Measurements from ENCODE around the gene PRKAG2. TPM values are rescaled to one million over a fixed set of nuclear protein-coding genes. Genes with fewer than 3 reads are reported as not detected.

Gene PRKAG2
- total RNA-seq, 1 donor from 2014 or later: 35.4 TPM

- Histone ChIP-seq H3K27me3 (ENCODE audit: low read depth) (no peaks in the 10 kb centered on the region), H3K4me3 (peak overlapping the region; percentile 75), H3K36me3 (no peaks in the 10 kb centered on the region), H3K4me1 (peaks cover 56% of the 10 kb centered on the region), H3K9me3 (no peaks in the 10 kb centered on the region), H3K27ac (peak overlapping the region; percentile 97)
- no peak for ATAC-seq
- TF ChIP-seq, protein P1, sequence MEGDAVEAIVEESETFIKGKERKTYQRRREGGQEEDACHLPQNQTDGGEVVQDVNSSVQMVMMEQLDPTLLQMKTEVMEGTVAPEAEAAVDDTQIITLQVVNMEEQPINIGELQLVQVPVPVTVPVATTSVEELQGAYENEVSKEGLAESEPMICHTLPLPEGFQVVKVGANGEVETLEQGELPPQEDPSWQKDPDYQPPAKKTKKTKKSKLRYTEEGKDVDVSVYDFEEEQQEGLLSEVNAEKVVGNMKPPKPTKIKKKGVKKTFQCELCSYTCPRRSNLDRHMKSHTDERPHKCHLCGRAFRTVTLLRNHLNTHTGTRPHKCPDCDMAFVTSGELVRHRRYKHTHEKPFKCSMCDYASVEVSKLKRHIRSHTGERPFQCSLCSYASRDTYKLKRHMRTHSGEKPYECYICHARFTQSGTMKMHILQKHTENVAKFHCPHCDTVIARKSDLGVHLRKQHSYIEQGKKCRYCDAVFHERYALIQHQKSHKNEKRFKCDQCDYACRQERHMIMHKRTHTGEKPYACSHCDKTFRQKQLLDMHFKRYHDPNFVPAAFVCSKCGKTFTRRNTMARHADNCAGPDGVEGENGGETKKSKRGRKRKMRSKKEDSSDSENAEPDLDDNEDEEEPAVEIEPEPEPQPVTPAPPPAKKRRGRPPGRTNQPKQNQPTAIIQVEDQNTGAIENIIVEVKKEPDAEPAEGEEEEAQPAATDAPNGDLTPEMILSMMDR (IDR thresholded peaks at IDR 0.05): no peak
- peak; percentile 66 for DNase-seq
- intact Hi-C loops (cut with DNase I): no loop called here
These were observed 358.6 kb downstream of the PRKAG2 start for GRCh38 chr7:151518105-151518946.

DNA sequence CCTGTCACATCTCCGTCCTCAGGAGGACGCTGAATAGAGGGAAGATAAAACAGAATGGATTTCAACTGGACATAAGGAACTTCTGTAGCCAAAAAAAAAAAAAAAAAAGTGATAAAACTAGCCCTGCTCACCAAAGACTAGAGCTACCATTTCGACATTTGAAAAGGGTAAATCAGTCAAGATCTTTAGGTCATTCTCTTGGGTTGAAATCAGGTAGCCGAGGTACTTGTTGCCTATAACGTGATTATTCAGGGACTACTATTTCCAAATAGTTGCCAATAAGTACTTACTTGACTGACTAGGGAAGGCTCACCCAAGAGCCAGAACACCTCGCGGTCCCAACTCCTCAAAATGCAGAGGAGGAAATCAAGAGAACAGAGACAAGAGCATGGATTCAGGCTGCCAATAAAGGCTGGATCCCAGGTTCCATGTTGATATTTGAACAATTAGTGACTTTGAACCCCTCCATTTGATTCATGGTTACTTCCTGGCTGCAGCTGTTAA, 359.3 kb downstream of the PRKAG2 start:
- peak overlapping the region; percentile 75 for H3K4me3 ChIP-seq
- intact Hi-C loops (cut with DNase I): no loop called here
- H3K4me1 ChIP-seq: peaks cover 62% of the 10 kb centered on the region
- H3K36me3 ChIP-seq: no peaks in the 10 kb centered on the region
- ATAC-seq (no peak), DNase-seq (no peak)
- H3K27ac ChIP-seq: peak overlapping the region; percentile 97
- no peaks in the 10 kb centered on the region for H3K27me3 ChIP-seq (ENCODE audit: low read depth)
- TF ChIP-seq, protein P1 (IDR thresholded peaks at IDR 0.05): no peak
- no peaks in the 10 kb centered on the region for H3K9me3 ChIP-seq

GRCh38 chr7:151515276-151515565, 361.7 kb downstream of the PRKAG2 start:
- Histone ChIP-seq H3K36me3 (no peaks in the 10 kb centered on the region), H3K27ac (no peak overlapping the region), H3K27me3 (ENCODE audit: low read depth) (no peaks in the 10 kb centered on the region), H3K4me3 (no peak overlapping the region), H3K4me1 (peaks cover 69% of the 10 kb centered on the region), H3K9me3 (no peaks in the 10 kb centered on the region)
- ATAC-seq (no peak), DNase-seq (no peak)
- intact Hi-C loops (cut with DNase I): no loop called here
- TF ChIP-seq, protein P1 (IDR thresholded peaks at IDR 0.05): no peak

GRCh38 chr7:151514461-151515275, 362.2 kb downstream of the PRKAG2 start:
- Histone ChIP-seq H3K27ac (no peak overlapping the region), H3K36me3 (no peaks in the 10 kb centered on the region), H3K9me3 (no peaks in the 10 kb centered on the region), H3K27me3 (ENCODE audit: low read depth) (no peaks in the 10 kb centered on the region), H3K4me1 (peaks cover 75% of the 10 kb centered on the region), H3K4me3 (no peak overlapping the region)
- TF ChIP-seq, protein P1 (IDR thresholded peaks at IDR 0.05): no peak
- intact Hi-C loops (cut with DNase I): no loop called here
- DNase-seq (no peak), ATAC-seq (no peak)

DNA sequence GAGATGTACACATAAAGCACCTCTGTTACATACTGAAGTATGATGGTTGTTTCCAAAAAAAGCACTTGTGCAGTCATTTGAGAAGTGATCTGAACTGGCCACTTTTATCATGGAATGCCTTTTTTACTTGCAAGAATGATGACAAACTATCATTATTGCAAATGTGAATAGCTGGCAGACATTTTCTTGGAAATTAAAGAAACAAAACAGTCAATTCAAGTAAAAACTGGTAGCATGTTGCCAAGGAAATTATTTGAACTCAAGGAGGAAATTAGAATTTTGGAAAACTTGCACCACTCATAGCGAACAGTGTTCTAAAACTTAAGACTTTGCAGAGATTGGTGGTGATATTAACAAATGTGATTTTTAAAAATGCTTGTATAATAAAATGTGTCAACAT, 363.8 kb downstream of the PRKAG2 start:
- Histone ChIP-seq H3K4me3 (no peak overlapping the region), H3K27me3 (ENCODE audit: low read depth) (no peaks in the 10 kb centered on the region), H3K27ac (no peak overlapping the region), H3K36me3 (no peaks in the 10 kb centered on the region), H3K9me3 (no peaks in the 10 kb centered on the region), H3K4me1 (peaks cover 87% of the 10 kb centered on the region)
- no peak for ATAC-seq
- TF ChIP-seq, protein P1 (IDR thresholded peaks at IDR 0.05): no peak
- intact Hi-C loops (cut with DNase I): no loop called here
- no peak for DNase-seq

All from lower lobe of right lung (tissue), 2 donors.